Activated CD8-positive, alpha-beta T cell treated with anti-CD3 and anti-CD28 coated beads, Interleukin-2, amount 10 ng/mL, durations not matched to agents 7 days and 5 days (primary cell): Measurements from ENCODE around the gene DDX20. TPM values are rescaled to one million over a fixed set of nuclear protein-coding genes. Genes with fewer than 3 reads are reported as not detected.
"Not testable (repeated sequence)": the region's sequence is repeated elsewhere in the genome, so short reads cannot be mapped to it uniquely, and the experiment has no call there.

Experiments used
- ATAC-seq: fragments of 150-1000 bp; cut with Tn5 transposase; one replicate; pipeline ENCODE4 v1.10.0; 2021; ENCODE audit warnings: moderate library complexity
- CTCF ChIA-PET: fragments of 350-600 bp; sonication (Branson Sonifier 250); formaldehyde crosslinking; loops from one replicate; lab custom pipeline; 2021; ENCODE audit warnings: antibody characterized with exemption; lab: Charles Lee
- POLR2A ChIA-PET: fragments of 350-600 bp; sonication (Branson Sonifier 250); formaldehyde crosslinking; loops from one replicate; lab custom pipeline; 2021; ENCODE audit warnings: antibody characterized with exemption; lab: Charles Lee
- DNase-seq: peaks from one replicate; pipeline ENCODE4 v3.0.0-alpha.2; 2020
- H3K27ac Mint-ChIP-seq: one replicate; pipeline ENCODE4 v1.8.0; 2021; ENCODE audit warnings: mild to moderate bottlenecking, mixed read lengths
- H3K27me3 Mint-ChIP-seq: one replicate; pipeline ENCODE4 v1.8.0; 2021; ENCODE audit warnings: low read depth, mixed read lengths
- H3K36me3 Mint-ChIP-seq: one replicate; pipeline ENCODE4 v1.8.0; 2021; ENCODE audit warnings: low read depth, mixed read lengths
- H3K4me1 Mint-ChIP-seq: one replicate; pipeline ENCODE4 v1.8.0; 2021; ENCODE audit warnings: low read depth, mixed read lengths
- H3K4me3 Mint-ChIP-seq: one replicate; pipeline ENCODE4 v1.8.0; 2021; ENCODE audit warnings: mild to moderate bottlenecking, mixed read lengths
- H3K9me3 Mint-ChIP-seq: one replicate; pipeline ENCODE4 v1.8.0; 2022; ENCODE audit warnings: mixed read lengths; ENCODE audit not compliant: insufficient read depth
- total RNA-seq, 2 experiments: library from RNA; stranded (reverse); gene quantifications; one replicate each; pipeline ENCODE4 v1.2.3, GENCODE V29; 2021

The DDX20 gene
- total RNA-seq, 2 experiments from 2014 or later: 18.1 to 18.9 TPM

GRCh38 chr1:111739194-111739924, 16.3 kb upstream of the DDX20 start, which contains the start of gene INKA2:
Gene INKA2 (minus strand): TSS chr1:111739395. CDS start chr1:111739242, 153 bp downstream.
- ATAC-seq: peak; percentile 90
- peaks cover 46% of the 10 kb centered on the region for H3K27me3 Mint-ChIP-seq
- ChIA-PET POLR2A (interaction anchor here (0.6 to 2.4 kb wide), 7 partner anchors 8 to 600 kb away, joined by 3 to 12 read pairs (median 5); partner anchors contain the start of genes CEPT1 and DRAM2), CTCF (interaction anchor here (1.0 to 6.7 kb wide), 12 partner anchors 8 to 263 kb away, joined by 3 to 45 read pairs (median 4); partner anchors contain the start of gene DDX20)
- DNase-seq: peak; percentile 88
- H3K27ac Mint-ChIP-seq: peak within 1 kb of the TSS; percentile 75
- peak within 1 kb of the TSS; percentile 80 for H3K4me3 Mint-ChIP-seq
- no peaks in the 10 kb centered on the region for H3K36me3 Mint-ChIP-seq
- peaks cover 21% of the 10 kb centered on the region for H3K4me1 Mint-ChIP-seq
- no peaks in the 10 kb centered on the region for H3K9me3 Mint-ChIP-seq

DNA sequence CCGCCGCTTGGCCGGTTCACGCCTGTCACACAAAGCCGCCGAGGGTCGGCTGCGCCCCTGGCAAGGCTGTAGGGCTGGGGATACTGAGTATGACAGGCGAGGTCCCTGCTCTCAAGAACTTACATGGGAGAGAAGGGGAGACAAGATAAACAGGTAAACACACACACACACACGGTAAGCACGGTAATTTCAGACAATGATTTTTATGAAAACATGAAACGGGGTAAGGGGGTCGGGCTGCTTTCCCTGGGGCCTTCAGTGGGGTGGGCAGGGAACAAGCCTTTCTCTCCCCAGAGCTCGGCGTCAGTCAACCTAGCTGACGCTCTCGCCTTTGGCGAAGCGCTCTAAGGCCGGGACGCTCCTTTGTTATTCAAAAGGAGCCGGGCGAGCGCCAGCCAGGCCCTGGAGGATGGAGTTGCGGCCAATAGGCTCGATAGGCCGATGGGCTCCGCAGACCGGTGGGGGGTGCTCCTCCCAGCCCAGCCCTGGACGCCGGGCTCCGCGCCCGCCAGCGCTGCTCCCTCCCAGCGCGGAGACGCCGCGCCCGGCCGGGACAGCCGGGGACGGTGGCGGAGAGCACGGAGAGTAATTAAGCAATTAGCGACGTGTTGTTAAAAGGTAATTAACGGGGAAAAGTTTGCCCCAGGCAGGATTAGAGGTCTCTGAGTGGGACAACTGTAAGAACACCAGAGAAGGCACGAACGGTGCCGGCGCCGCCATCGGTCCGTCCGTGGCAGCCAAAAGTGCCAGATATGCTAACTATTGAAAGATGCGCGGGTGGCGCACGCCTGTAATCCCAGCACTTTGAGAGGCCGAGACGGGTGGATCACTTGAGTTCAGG, 15.6 kb upstream of the DDX20 start:
- peaks cover 51% of the 10 kb centered on the region for H3K27me3 Mint-ChIP-seq

GRCh38 chr1:111742292-111742691, 13.4 kb upstream of the DDX20 start:
- not testable (repeated sequence) for ATAC-seq, H3K4me3 Mint-ChIP-seq, H3K27ac Mint-ChIP-seq, DNase-seq, H3K36me3 Mint-ChIP-seq, H3K9me3 Mint-ChIP-seq
- POLR2A ChIA-PET: interaction anchor here (1.0 kb wide), 1 partner anchor 13 kb away, joined by 3 read pairs; no protein-coding TSS in a partner anchor
- CTCF ChIA-PET: interaction anchor here (1.0 to 2.1 kb wide), 4 partner anchors 13 to 260 kb away, joined by 3 to 11 read pairs (median 3); no protein-coding TSS in a partner anchor
- Mint-ChIP-seq H3K27me3 (peaks cover 45% of the 10 kb centered on the region), H3K4me1 (peaks cover 27% of the 10 kb centered on the region)

More for the DNA sequence above, 15.6 kb upstream of the DDX20 start:
- ChIA-PET POLR2A (interaction anchor here (0.7 to 1.6 kb wide), 3 partner anchors 11 to 16 kb away, joined by 3 to 10 read pairs (median 3); no protein-coding TSS in a partner anchor), CTCF (interaction anchor here (1.1 to 6.7 kb wide), 7 partner anchors 8 to 232 kb away, joined by 3 to 45 read pairs (median 5); no protein-coding TSS in a partner anchor)
- Mint-ChIP-seq H3K4me1 (peaks cover 21% of the 10 kb centered on the region), H3K4me3 (peak overlapping the region; percentile 80), H3K9me3 (no peaks in the 10 kb centered on the region), H3K36me3 (no peaks in the 10 kb centered on the region), H3K27ac (peak overlapping the region; percentile 25)
- DNase-seq: no peak
- ATAC-seq: peak; percentile 34

GRCh38 chr1:111742938-111743549, 12.7 kb upstream of the DDX20 start:
- peaks cover 24% of the 10 kb centered on the region for H3K4me1 Mint-ChIP-seq
- ATAC-seq (no peak), DNase-seq (no peak)
- H3K27me3 Mint-ChIP-seq: peaks cover 38% of the 10 kb centered on the region
- H3K4me3 Mint-ChIP-seq: no peak overlapping the region
- ChIA-PET POLR2A (interaction anchor here (1.0 kb wide), 1 partner anchor 12 kb away, joined by 3 read pairs; no protein-coding TSS in a partner anchor), CTCF (interaction anchor here (0.7 to 2.5 kb wide), 6 partner anchors 12 to 261 kb away, joined by 3 to 11 read pairs (median 3); no protein-coding TSS in a partner anchor)
- H3K27ac Mint-ChIP-seq: no peak overlapping the region
- no peaks in the 10 kb centered on the region for H3K36me3 Mint-ChIP-seq
- H3K9me3 Mint-ChIP-seq: no peaks in the 10 kb centered on the region

DNA sequence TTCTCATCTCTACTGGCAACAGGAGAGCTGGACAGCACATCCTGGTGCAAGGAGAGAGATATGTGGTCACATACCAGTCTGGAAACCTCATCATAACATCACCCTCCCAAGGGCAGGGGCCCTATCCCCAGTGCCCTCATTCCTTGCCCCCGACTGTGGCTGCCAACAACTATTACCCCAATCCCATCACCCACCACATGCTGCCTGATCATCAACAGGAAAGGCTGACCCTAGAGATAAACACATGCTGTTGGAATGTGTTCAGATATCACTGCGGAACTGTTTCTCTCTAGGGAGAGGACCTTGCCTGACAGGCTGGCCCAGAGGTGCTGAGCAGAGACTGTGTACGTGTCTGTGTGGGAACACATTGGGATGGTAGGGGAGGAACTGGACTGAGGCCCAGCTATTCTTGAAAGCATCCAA, 12.0 kb upstream of the DDX20 start:
- Mint-ChIP-seq H3K4me1 (peaks cover 21% of the 10 kb centered on the region), H3K9me3 (no peaks in the 10 kb centered on the region), H3K27ac (no peak overlapping the region), H3K27me3 (peaks cover 35% of the 10 kb centered on the region), H3K36me3 (no peaks in the 10 kb centered on the region), H3K4me3 (no peak overlapping the region)
- CTCF ChIA-PET: interaction anchor here (0.7 to 2.5 kb wide), 8 partner anchors 11 to 267 kb away, joined by 3 to 11 read pairs (median 6); no protein-coding TSS in a partner anchor
- DNase-seq (no peak), ATAC-seq (no peak)
- POLR2A ChIA-PET: no interaction called here

DNA sequence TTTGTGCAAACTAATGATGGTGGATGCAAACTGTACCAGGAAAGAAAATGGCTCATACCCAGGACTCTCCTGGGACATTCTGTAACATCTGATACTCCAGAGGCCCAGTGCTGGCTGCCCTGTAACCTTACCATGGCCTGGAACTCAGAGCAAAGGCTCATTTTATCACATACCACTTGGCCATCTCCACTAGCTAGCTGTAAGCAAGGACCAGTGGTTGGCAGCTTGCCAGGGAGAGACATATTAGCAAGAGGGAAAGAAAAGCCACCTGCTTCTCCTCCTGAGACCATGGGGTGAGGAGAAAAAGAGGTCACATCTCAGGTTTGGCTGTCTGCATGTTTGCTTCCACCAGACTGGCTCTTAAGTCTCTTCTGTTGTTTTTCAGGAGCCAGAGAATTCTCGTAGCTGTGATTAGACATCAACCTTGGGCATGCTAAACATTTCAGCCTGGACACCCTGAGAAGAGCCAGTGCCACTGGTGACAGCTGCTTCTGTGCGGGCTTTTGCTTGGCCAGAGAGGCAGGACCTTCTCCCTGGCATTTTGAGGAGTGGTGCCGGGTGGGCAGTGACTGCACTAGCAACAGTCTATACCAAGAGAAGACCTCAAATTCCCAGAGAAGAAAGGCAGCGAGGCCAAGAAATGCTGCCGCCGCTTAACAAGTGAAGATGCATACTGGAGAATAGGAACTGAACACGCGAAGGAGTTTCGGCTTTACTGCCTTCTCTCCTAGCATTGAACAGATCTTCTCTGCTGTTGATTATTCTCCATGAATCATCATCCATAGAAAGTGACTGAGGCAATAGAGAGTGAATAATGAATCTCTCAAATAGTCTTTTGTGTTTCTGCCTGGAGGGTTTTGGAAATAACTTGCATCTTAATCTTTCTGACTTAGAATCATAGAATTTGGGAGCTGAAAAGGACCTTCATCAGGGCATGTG, 9.8 kb upstream of the DDX20 start:
- Mint-ChIP-seq H3K27ac (no peak overlapping the region), H3K27me3 (peaks cover 29% of the 10 kb centered on the region), H3K4me3 (no peak overlapping the region), H3K9me3 (no peaks in the 10 kb centered on the region), H3K4me1 (peaks cover 16% of the 10 kb centered on the region), H3K36me3 (no peaks in the 10 kb centered on the region)
- DNase-seq (no peak), ATAC-seq (no peak)
- ChIA-PET POLR2A (interaction anchor here (0.6 to 1.3 kb wide), 2 partner anchors 76 to 239 kb away, joined by 3 read pairs; no protein-coding TSS in a partner anchor), CTCF (interaction anchor here (0.7 to 8.1 kb wide), 14 partner anchors 8 to 292 kb away, joined by 3 to 79 read pairs (median 8); partner anchors contain the start of gene INKA2)

- H3K36me3 Mint-ChIP-seq: no peaks in the 10 kb centered on the region
- H3K4me1 Mint-ChIP-seq: peaks cover 18% of the 10 kb centered on the region
- H3K27me3 Mint-ChIP-seq: peaks cover 23% of the 10 kb centered on the region
- no peak overlapping the region for H3K27ac Mint-ChIP-seq
- H3K9me3 Mint-ChIP-seq: no peaks in the 10 kb centered on the region
- ChIA-PET CTCF (interaction anchor here (0.7 to 8.1 kb wide), 33 partner anchors 8 to 547 kb away, joined by 3 to 79 read pairs (median 4); partner anchors contain the start of genes DDX20 and INKA2), POLR2A (interaction anchor here (1.3 to 1.7 kb wide), 3 partner anchors 8 to 239 kb away, joined by 3 to 7 read pairs (median 5); partner anchors contain the start of gene INKA2)
- no peak overlapping the region for H3K4me3 Mint-ChIP-seq
- ATAC-seq (no peak), DNase-seq (no peak)
Measured at GRCh38 chr1:111746614-111746999, 9.1 kb upstream of the DDX20 start.

DNA sequence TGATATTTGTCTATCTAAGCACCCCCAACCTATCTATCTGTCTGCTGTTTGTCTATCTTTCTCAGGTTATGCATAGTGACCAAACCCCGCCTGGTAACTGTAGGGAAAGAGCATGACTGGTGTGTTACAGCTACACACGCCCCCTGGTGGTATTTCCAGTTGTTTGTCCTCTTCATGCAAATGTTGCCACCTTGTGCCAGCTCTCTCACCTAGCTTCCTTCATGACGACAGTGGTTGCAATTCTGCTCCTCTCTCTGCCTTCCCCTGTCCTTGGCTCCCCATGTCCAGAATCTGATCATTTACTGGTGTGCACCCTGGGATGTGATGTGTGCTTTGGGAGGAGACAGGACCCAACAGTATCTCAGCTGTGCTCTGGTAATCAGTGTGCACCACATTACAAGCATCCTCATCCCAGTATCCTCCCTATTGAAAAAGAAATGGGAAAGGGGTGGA, 8.4 kb upstream of the DDX20 start:
- Mint-ChIP-seq H3K36me3 (no peaks in the 10 kb centered on the region), H3K27me3 (peaks cover 17% of the 10 kb centered on the region), H3K4me1 (peaks cover 25% of the 10 kb centered on the region), H3K27ac (no peak overlapping the region), H3K9me3 (no peaks in the 10 kb centered on the region), H3K4me3 (no peak overlapping the region)
- ChIA-PET CTCF (interaction anchor here (0.7 to 8.1 kb wide), 36 partner anchors 9 to 548 kb away, joined by 3 to 79 read pairs (median 4); partner anchors contain the start of genes DDX20 and INKA2), POLR2A (interaction anchor here (1.3 to 1.7 kb wide), 3 partner anchors 9 to 240 kb away, joined by 3 to 7 read pairs (median 5); partner anchors contain the start of gene INKA2)
- DNase-seq (peak; percentile 89), ATAC-seq (peak; percentile 91)

- ChIA-PET POLR2A (interaction anchor here (1.6 to 1.7 kb wide), 2 partner anchors 9 to 239 kb away, joined by 5 to 7 read pairs; partner anchors contain the start of gene INKA2), CTCF (interaction anchor here (0.8 to 8.1 kb wide), 28 partner anchors 9 to 524 kb away, joined by 3 to 79 read pairs (median 4); partner anchors contain the start of genes DDX20 and INKA2)
- no peaks in the 10 kb centered on the region for H3K9me3 Mint-ChIP-seq
Measured at GRCh38 chr1:111747947-111748346, 7.8 kb upstream of the DDX20 start.

More at GRCh38 chr1:111747947-111748346, 7.8 kb upstream of the DDX20 start:
- H3K4me3 Mint-ChIP-seq: no peak overlapping the region
- H3K36me3 Mint-ChIP-seq: no peaks in the 10 kb centered on the region
- peaks cover 17% of the 10 kb centered on the region for H3K27me3 Mint-ChIP-seq
- no peak overlapping the region for H3K27ac Mint-ChIP-seq
- ATAC-seq: no peak
- H3K4me1 Mint-ChIP-seq: peaks cover 29% of the 10 kb centered on the region
- no peak for DNase-seq
